ENCODE data around the gene FTSJ3. TPM values are rescaled to one million over a fixed set of nuclear protein-coding genes. Genes with fewer than 3 reads are reported as not detected.

Gene FTSJ3
- polyA plus RNA-seq, 1 donor: 36.5 TPM

DNA sequence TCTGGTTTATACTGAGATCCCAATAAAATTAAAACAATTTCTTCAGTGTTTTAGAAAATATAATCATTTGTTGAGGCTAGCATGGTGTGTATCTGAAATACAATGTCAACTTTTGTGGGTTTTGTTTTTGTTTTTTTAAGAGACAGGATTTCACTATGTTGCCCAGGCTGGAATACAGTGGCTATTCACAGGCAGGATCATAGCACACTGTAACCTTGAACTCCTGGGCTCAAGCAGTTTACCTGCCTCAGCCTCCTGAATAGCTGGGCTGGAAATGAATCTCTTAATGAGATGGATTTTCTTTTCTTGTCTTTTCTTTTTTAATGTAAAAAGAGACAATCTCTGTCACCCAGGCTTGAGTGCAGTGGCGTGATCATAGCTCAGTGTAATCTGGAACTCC, 41.3 kb downstream of the FTSJ3 start:
- no peak for DNase-seq (ENCODE audit: low read depth)

DNA sequence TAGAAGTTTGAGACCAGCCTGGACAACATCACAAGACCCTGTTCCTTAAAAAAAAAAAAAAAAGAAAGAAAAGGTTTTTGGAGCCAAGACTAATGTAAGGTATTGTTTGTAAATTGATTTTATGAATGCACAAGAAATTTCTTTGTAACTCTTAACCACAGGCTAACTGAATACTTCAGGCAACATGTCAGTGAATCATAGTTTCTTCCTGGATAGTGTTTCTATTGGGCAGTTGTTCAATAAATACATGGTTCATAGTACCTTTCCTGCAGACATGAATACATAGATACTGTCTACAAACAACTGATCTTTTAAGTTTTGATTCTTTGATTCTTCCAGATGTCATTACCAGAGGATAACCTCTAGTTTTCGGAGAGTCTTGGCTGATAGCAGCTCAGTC, 41.9 kb downstream of the FTSJ3 start:
- DNase-seq (ENCODE audit: low read depth): no peak

GRCh38 chr17:63783522-63783921, 43.9 kb downstream of the FTSJ3 start:
- DNase-seq (ENCODE audit: low read depth): no peak

- no peak for DNase-seq (ENCODE audit: low read depth)
Observed at GRCh38 chr17:63780928-63781327, 46.5 kb downstream of the FTSJ3 start.

DNA sequence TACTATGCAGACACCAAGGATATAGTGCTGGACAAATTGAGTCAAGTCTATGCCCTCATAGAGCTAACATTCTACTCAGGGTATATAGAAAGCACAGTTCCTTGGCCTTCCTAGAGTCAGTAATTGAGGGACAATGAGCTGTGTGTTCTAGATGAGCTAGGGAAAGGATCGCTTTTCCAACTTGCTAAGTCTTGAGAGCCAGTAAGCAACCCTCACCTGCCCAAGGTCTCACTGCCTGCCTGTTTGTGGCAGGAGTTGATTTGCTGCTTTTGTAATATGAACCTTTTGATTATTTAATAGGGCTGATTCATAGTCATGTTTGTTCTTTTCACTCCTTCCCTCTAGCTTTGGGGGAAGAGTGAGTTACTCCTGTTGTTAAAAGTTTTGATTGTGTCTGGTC, 47.0 kb downstream of the FTSJ3 start:
- no peak for DNase-seq (ENCODE audit: low read depth)

DNA sequence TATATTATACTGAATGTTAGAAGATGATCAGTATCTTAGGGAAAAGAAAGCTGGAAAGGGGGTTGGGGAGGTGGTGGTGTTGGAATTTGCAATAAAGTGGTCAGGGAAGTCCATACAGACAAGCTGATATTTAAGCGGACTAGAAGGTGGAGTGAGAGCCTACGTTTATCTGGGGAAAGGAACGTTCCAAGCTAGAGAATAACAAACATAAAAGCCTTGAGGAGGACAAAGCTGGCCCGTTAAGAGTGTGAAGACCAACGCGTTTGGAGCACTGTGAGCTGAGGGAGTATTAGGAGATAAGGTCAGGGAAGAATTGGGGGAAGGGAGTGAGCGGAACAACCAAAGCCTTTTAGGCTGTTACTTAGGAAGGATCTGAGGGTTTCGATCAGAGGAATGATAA, 52.0 kb downstream of the FTSJ3 start:
- DNase-seq (ENCODE audit: low read depth): no peak

DNA sequence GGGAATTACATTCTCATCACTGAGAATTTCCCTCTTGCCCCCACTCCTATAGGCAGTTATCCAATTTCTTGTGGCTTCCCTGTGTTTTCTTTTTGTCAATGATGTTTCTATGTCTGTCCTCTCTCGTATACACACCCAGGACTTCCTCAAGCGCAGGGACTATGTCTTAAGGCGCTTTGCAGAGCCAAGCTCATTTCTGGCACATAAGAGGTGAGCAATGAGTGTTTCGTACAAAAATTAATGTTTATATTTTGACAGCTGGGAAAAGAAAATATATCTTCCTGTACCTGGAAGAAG, 52.5 kb downstream of the FTSJ3 start:
- no peak for DNase-seq (ENCODE audit: low read depth)

- no peak for DNase-seq (ENCODE audit: low read depth)
Observed at GRCh38 chr17:63774141-63774968, 53.1 kb downstream of the FTSJ3 start, which contains the start of gene DDX42. Gene DDX42 (plus strand): TSS chr17:63774170. CDS start chr17:63787050, 12,880 bp downstream.

DNA sequence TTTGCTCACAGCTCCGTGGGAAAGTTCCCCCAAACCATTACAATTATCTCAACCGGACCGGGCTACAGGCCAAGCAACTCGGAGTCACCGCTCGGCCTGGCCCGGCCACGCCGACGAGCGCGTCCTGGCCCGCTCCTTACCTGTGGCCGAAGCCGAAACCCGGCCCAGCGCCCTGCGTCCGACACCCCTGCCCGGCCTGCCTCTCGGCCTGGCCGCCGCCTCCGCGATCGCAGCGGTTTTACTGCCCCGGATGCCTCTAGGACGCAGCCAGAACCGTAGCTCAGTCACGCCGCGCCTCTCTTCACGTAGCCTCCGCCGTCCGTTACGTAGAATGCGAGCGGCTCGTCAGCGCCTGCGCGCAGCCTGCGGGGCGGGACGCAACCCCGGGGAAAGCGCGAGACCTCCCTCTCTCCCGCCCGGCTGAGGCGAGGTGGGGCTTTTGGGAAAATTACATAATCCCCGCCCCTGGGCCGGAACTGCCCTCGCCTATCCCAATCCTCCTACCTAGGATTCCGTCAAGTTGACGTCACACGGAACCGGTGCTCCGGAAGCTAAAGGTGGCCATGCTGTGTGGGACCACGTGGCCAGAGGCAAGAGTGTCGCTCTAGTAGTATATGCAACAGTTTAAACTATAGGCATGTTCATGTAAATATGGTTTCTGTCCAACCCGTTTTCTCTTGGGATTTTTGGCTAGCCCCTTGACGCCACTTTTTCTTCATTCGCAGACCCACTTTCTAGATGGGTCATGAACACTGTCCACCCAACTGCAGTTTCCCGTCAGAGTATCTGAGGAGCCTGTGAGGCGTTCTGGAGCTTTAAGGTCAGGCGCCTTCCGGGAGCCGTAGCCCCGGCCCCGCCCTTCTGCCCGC, 54.0 kb downstream of the FTSJ3 start, which contains the start of gene CCDC47:
Gene CCDC47 (minus strand): TSS at position 326 of the 869 bp plus-strand sequence. CDS start 7,422 bp downstream, outside the sequence.
- peak; percentile 99 for DNase-seq (ENCODE audit: low read depth)

- no peak for DNase-seq (ENCODE audit: low read depth)
Observed at GRCh38 chr17:63772801-63773271, 54.6 kb downstream of the FTSJ3 start.

Other genes with a start within 250 kb of the FTSJ3 start
- 18.2 TPM for gene TACO1, start 226.8 kb downstream of the FTSJ3 start, polyA plus RNA-seq (ENCODE audit: insufficient read length)
- gene MAP3K3, start 205.2 kb downstream of the FTSJ3 start, polyA plus RNA-seq (ENCODE audit: insufficient read length): 20.8 TPM
- gene LIMD2, start 127.5 kb downstream of the FTSJ3 start, polyA plus RNA-seq (ENCODE audit: insufficient read length): 8.2 TPM
- gene STRADA, start 85.9 kb downstream of the FTSJ3 start, polyA plus RNA-seq (ENCODE audit: insufficient read length): 25.4 TPM
- 54.9 TPM for gene CCDC47, start 54.1 kb downstream of the FTSJ3 start, polyA plus RNA-seq (ENCODE audit: insufficient read length)
- 101 TPM for gene DDX42, start 53.5 kb downstream of the FTSJ3 start, polyA plus RNA-seq (ENCODE audit: insufficient read length)
- 106 TPM for gene PSMC5, start 232 bp downstream of the FTSJ3 start, polyA plus RNA-seq (ENCODE audit: insufficient read length)
- 23.5 TPM for gene SMARCD2, start 15.0 kb upstream of the FTSJ3 start, polyA plus RNA-seq (ENCODE audit: insufficient read length)
- gene CSH2, start 46.0 kb upstream of the FTSJ3 start, polyA plus RNA-seq (ENCODE audit: insufficient read length): 0.70 TPM
- not detected for gene GH2, start 54.3 kb upstream of the FTSJ3 start, polyA plus RNA-seq (ENCODE audit: insufficient read length)
- gene CSH1, start 68.9 kb upstream of the FTSJ3 start, polyA plus RNA-seq (ENCODE audit: insufficient read length): 2.7 TPM
- gene CSHL1, start 83.6 kb upstream of the FTSJ3 start, polyA plus RNA-seq (ENCODE audit: insufficient read length): not detected
- gene GH1, start 91.2 kb upstream of the FTSJ3 start, polyA plus RNA-seq (ENCODE audit: insufficient read length): not detected
- 2.3 TPM for gene CD79B, start 104.7 kb upstream of the FTSJ3 start, polyA plus RNA-seq (ENCODE audit: insufficient read length)
- gene SCN4A, start 145.3 kb upstream of the FTSJ3 start, polyA plus RNA-seq (ENCODE audit: insufficient read length): 50.1 TPM
- 2.3 TPM for gene PRR29, start 170.7 kb upstream of the FTSJ3 start, polyA plus RNA-seq (ENCODE audit: insufficient read length)
- gene ICAM2, start 193.0 kb upstream of the FTSJ3 start, polyA plus RNA-seq (ENCODE audit: insufficient read length): 25.4 TPM